Measurements from ENCODE around the gene PTGIR. TPM values are rescaled to one million over a fixed set of nuclear protein-coding genes. Genes with fewer than 3 reads are reported as not detected.
A peak's percentile ranks its signal among the peaks of the same experiment; 100 is the strongest.

PTGIR gene
- total and polyA plus RNA-seq, 10 of the 15 experiments (the other 5 are each of a cell fraction or from before 2014, with no cell fraction given): 0.34 to 29.1 (median 9.9) TPM

- intact Hi-C loops (cut with micrococcal nuclease; ENCODE audit: unreplicated experiment) (no loop called here), in situ Hi-C loops (cut with MboI) (no loop called here)
- ChIA-PET RAD21 (ENCODE audit: unreplicated experiment) (interaction anchor here (1.5 to 2.6 kb wide), 2 partner anchors 9 to 35 kb away, joined by 6 to 13 read pairs; partner anchors contain the start of gene DACT3), CTCF (interaction anchor here (3.6 to 12.1 kb wide), 2 partner anchors 11 to 35 kb away, joined by 13 to 150 read pairs; partner anchors contain the start of gene DACT3), POLR2A (interaction anchor here (1.0 to 2.7 kb wide), 3 partner anchors 10 to 89 kb away, joined by 3 to 8 read pairs (median 5); no protein-coding TSS in a partner anchor), SMC1A (ENCODE audit: uncharacterized antibody, unreplicated experiment) (interaction anchor here (1.2 to 17.6 kb wide), 3 partner anchors 12 to 36 kb away, joined by 3 to 286 read pairs (median 4); partner anchors contain the start of gene DACT3)
- no peak for ATAC-seq
- Histone ChIP-seq H3K4me2 (ENCODE audit: control insufficient read depth, insufficient read depth) (0 out of 2 replicates have a peak overlapping the region, but pooled peaks have one; percentile 14), H2AFZ (ENCODE audit: control insufficient read depth, low read depth, low read length) (no peak overlapping the region), H3K27me3 (replicated peaks in 1 of 2; ENCODE audit: control insufficient read depth in 2 of 2, insufficient read depth in 2 of 2, low read length in 1 of 2) (no peaks in the 10 kb centered on the region), H3K79me2 (ENCODE audit: control insufficient read depth, insufficient read depth, low read length) (peaks cover 26% of the 10 kb centered on the region), H3K4me1 (ENCODE audit: control insufficient read depth, insufficient read depth, low read length) (peaks cover 27% of the 10 kb centered on the region), H4K20me1 (ENCODE audit: control insufficient read depth, insufficient read depth) (no peaks in the 10 kb centered on the region), H3K9ac (ENCODE audit: control insufficient read depth, insufficient read depth, low read length) (no peak overlapping the region), H3K9me3 (replicated peaks; ENCODE audit: control insufficient read depth, insufficient read depth, low read length) (no peaks in the 10 kb centered on the region), H3K36me3 (ENCODE audit: control insufficient read depth in 2 of 2, insufficient read depth in 2 of 2, low read length in 1 of 2) (no peaks in the 10 kb centered on the region), H3K4me3 (no peak overlapping the region), H3K27ac (ENCODE audit: control insufficient read depth, insufficient read depth) (no peak overlapping the region)
- TF ChIP-seq TCF3 (IDR thresholded peaks at IDR 0.05; ENCODE audit: borderline replicate concordance, insufficient read depth, low read depth, low read length) (no peak), IRF3 (IDR thresholded peaks at IDR 0.05) (no peak), EED (IDR thresholded peaks at IDR 0.05; ENCODE audit: low read depth) (peak; percentile 52; the same call in 1 of the 2 replicates), ATF2 (IDR thresholded peaks at IDR 0.05; ENCODE audit: low read length) (no peak), WRNIP1 (IDR thresholded peaks at IDR 0.05; ENCODE audit: borderline replicate concordance, low read depth, low read length) (no peak), REST (IDR thresholded peaks at IDR 0.05; ENCODE audit: low read depth, low read length) (no peak)
- no peak for DNase-seq (ENCODE audit: low read depth, low spot score)
- FAIRE-seq: no peak
- 39% methylated on average over 14 of the region's 14 CpGs for WGBS (ENCODE audit: insufficient coverage, insufficient replicate concordance, low lambda C conversion rate, missing lambda C conversion rate)
- BruUV-seq (replicated peaks): no TSS peak
Observed at GRCh38 chr19:46626446-46626845, 1.6 kb upstream of the PTGIR start.

Measured in GM12878 (cell line).